G401 (cell line): ENCODE results near the gene AMBRA1. TPM values are rescaled to one million over a fixed set of nuclear protein-coding genes. Genes with fewer than 3 reads are reported as not detected.

Source experiments
- DNase-seq: peaks from one replicate; pipeline ENCODE4 v3.0.0-alpha.2; 2015; ENCODE audit warnings: low spot score
- in situ Hi-C: cut with HindIII; loops from 2 replicates; pipeline ENCODE4 v1.10.0; 2016; ENCODE audit warnings: low sequenced_read_pairs, mixed read lengths
- total RNA-seq: library from RNA; depleted of rRNA; stranded (reverse); fragments of >200 nt; shearing (Covaris generic); gene quantifications from 2 replicates; pipeline ENCODE4 v1.2.3, GENCODE V29; 2014

The AMBRA1 gene
- total RNA-seq, 1 experiment from 2014 or later: 44.6 TPM

- in situ Hi-C loops: no loop called here
These were observed 103.9 kb downstream of the AMBRA1 start for GRCh38 chr11:46489656-46490560.

GRCh38 chr11:46485856-46486443, 107.9 kb downstream of the AMBRA1 start:
- in situ Hi-C loops: no loop called here
- no peak for DNase-seq

More at GRCh38 chr11:46489656-46490560, 103.9 kb downstream of the AMBRA1 start:
- DNase-seq: peak; percentile 79

DNA sequence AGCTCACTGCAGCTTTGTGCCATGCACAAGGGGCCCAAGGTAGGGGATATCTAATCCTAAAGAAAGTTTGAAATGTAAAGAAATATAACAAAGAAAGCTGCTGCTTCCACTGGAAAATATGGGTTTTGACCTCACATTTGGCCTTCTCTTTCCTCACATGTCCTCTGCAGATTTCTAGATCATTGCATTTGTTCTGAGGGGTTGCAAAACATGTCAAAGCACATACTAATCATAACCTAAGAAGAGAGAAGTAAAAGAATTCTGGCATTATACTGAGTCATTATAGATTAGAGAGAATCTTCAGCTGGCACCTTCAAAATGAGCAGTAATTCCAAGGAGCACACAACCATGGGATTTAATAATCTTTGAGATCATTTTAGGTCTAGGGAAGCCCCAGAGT, 109.7 kb downstream of the AMBRA1 start:
- in situ Hi-C loops: no loop called here

GRCh38 chr11:46480909-46481308, 112.9 kb downstream of the AMBRA1 start:
- in situ Hi-C loops: no loop called here
- no peak for DNase-seq

More for the DNA sequence above, 109.7 kb downstream of the AMBRA1 start:
- DNase-seq: no peak

- in situ Hi-C loops: no loop called here
- no peak for DNase-seq
These were observed 113.6 kb downstream of the AMBRA1 start for GRCh38 chr11:46480166-46480726.

GRCh38 chr11:46479601-46480000, 114.2 kb downstream of the AMBRA1 start:
- in situ Hi-C loops: no loop called here
- DNase-seq: no peak

GRCh38 chr11:46478196-46478595, 115.6 kb downstream of the AMBRA1 start:
- DNase-seq: no peak
- in situ Hi-C loops: no loop called here

DNA sequence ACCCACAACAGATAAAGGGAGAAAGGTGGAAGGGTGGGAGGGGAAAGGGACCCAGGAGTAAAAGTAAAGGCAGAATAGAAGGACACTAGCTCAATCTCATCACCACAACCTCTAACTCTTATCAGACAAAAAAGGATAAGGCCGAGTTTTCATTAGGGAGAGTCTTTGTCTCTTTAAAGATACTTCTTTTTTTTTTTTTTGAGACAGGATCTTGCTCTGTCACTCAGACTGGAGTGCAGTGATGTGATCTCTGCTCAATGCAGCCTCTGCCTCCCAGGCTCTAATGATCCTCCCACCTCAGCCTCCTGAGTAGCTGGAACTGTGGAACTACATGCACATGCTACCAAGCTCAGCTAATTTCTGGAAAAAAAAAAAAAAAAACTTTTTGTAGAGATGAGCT, 116.7 kb downstream of the AMBRA1 start:
- DNase-seq: no peak
- in situ Hi-C loops: no loop called here

GRCh38 chr11:46475926-46476545, 117.8 kb downstream of the AMBRA1 start:
- DNase-seq: no peak
- in situ Hi-C loops: no loop called here

- no peak for DNase-seq
- in situ Hi-C loops: no loop called here
These were observed 118.5 kb downstream of the AMBRA1 start for GRCh38 chr11:46475051-46475925.

DNA sequence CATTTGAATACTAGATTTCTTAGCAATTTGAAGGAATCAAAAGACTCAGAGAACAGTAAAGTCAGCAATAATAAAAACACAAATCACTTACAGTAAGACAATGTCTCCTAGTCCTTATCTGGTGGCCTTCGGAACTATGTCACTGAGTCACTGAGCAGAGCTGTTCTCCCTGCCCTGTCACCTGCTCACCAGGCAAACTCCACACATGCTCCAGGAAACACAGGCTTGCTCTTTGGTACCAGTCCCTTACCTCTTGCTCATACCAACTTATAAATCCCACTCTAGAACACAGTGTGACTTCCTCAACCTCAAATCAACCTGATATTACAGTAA, 121.2 kb downstream of the AMBRA1 start:
- in situ Hi-C loops: no loop called here
- DNase-seq: no peak

DNA sequence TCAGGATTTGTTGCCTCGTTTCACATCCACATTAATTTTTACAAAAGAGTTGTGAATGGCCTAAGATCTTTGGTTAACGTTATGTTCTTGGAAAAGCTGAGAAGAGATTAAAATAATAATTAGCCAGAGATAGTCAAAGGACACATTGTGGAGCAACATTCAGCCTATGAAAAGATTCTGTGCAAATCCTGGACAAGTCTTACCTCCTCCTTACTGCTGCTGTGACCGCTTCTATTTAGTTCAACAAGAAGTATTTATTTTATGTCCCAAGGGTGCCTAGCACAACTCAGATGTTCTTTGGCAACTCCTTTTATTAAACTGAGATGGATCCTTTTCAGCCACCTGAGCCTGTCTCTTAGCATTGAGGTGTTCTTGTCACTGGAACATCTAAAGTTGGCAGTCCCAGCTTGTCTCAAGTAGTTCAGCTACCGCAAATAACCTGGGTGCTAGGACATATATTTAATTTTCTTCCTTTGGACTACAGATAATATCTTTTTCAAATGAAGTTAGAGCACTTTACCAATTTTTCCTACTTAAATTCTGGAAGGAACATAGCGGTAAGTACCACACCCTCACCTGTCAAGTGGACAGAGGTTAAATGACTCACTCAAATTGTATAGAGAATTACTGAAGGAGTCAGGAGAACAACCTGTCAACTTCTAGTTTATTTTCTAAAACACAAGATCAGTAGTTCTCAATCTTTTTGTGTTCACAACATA, 121.7 kb downstream of the AMBRA1 start:
- in situ Hi-C loops: no loop called here
- no peak for DNase-seq

DNA sequence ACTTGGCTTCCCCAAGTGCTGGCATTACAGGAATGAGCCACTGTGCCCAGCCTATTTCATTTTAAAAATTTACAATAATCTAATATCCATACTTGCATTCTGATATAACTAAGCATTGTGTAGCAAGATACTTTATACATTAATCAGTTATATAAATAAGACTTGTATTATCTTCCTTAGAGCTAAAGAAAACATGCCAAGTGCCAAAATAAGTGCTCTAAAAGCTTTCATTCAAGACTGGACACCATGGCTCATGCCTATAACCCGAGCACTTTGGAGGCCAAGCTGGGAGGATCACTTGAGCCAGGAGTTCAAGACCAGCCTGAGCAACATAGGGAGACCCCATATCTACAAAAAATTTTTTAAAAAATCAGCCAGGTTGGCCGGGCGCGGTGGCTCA, 123.9 kb downstream of the AMBRA1 start:
- no peak for DNase-seq
- in situ Hi-C loops: no loop called here

- in situ Hi-C loops: no loop called here
These were observed 128.1 kb downstream of the AMBRA1 start for GRCh38 chr11:46465683-46466082.

GRCh38 chr11:46463701-46464421, 130.0 kb downstream of the AMBRA1 start:
- peak; percentile 48 for DNase-seq
- in situ Hi-C loops: no loop called here

More at GRCh38 chr11:46465683-46466082, 128.1 kb downstream of the AMBRA1 start:
- no peak for DNase-seq

GRCh38 chr11:46461461-46461927, 132.3 kb downstream of the AMBRA1 start:
- DNase-seq: no peak
- in situ Hi-C loops: no loop called here

DNA sequence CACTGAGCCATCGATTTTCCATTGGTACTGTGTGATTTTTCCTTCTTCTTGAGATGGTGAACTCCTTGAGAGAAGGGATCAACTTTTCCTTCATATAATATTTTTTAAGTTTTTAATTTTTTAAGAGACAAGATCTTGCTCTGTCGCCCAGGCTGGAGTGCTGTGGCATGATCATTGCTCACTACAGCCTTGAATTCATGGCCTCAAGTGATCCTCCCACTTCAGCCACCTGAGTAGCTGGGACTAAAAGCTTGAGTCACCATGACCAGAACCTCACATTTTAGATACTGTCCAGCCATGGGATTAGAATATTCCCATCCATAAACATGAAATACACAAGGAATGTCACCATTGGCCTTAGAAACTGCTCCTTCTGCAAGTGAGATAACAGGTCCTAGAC, 135.3 kb downstream of the AMBRA1 start:
- no peak for DNase-seq

More for the DNA sequence above, 135.3 kb downstream of the AMBRA1 start:
- in situ Hi-C loops: no loop called here
